ENCODE data around the gene FAM83D.

DNA sequence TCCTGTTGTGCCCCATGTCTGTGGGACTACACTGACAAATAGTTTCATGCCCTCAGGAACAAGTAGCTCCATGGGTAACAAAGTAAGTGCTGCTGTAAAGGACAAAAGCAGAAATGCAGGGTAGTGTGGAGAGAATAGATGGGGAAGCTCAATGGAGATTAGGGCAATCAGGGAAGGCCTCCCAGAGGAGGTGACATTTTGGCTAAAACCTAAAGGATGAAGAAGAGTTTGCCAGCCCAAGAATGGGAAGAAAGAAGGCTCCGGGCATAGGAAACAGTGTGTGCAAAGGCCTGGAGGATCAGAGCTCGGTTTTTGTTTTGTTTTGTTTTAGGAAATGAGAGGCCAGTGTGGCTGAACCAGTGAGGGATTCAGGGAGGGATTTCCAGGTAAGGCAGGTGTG is 43.6 kb upstream of the FAM83D start:
- TF ChIP-seq POLR2A (IDR thresholded peaks at IDR 0.05): no peak
- TF ChIP-seq, protein P1, sequence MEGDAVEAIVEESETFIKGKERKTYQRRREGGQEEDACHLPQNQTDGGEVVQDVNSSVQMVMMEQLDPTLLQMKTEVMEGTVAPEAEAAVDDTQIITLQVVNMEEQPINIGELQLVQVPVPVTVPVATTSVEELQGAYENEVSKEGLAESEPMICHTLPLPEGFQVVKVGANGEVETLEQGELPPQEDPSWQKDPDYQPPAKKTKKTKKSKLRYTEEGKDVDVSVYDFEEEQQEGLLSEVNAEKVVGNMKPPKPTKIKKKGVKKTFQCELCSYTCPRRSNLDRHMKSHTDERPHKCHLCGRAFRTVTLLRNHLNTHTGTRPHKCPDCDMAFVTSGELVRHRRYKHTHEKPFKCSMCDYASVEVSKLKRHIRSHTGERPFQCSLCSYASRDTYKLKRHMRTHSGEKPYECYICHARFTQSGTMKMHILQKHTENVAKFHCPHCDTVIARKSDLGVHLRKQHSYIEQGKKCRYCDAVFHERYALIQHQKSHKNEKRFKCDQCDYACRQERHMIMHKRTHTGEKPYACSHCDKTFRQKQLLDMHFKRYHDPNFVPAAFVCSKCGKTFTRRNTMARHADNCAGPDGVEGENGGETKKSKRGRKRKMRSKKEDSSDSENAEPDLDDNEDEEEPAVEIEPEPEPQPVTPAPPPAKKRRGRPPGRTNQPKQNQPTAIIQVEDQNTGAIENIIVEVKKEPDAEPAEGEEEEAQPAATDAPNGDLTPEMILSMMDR (IDR thresholded peaks at IDR 0.05): no peak
